ENCODE measurements around the gene SLC9A9. TPM values are rescaled to one million over a fixed set of nuclear protein-coding genes. Genes with fewer than 3 reads are reported as not detected.
"Not testable (repeated sequence)": the region's sequence is repeated elsewhere in the genome, so short reads cannot be mapped to it uniquely, and the experiment has no call there.

Gene SLC9A9
- total RNA-seq, 2 experiments from 2014 or later: 1.3 to 1.6 TPM

GRCh38 chr3:143433787-143434378 is 414.4 kb downstream of the SLC9A9 start:
- H3K4me1 Mint-ChIP-seq (ENCODE audit: low read depth): no peaks in the 10 kb centered on the region
- H3K27me3 Mint-ChIP-seq: no peaks in the 10 kb centered on the region
- no peaks in the 10 kb centered on the region for H3K36me3 Mint-ChIP-seq
- peak; percentile 53 for DNase-seq
- H3K9me3 Mint-ChIP-seq: no peaks in the 10 kb centered on the region
- POLR2A ChIA-PET: no interaction called here
- no peak overlapping the region for H3K27ac Mint-ChIP-seq
- intact Hi-C loops (cut with micrococcal nuclease): loop anchor here (1.0 to 5.0 kb wide), 3 partner anchors 208 to 312 kb away; no protein-coding TSS in a partner anchor
- H3K4me3 Mint-ChIP-seq: no peak overlapping the region
- CTCF ChIA-PET: interaction anchor here (0.7 to 2.7 kb wide), 14 partner anchors 8 to 340 kb away, joined by 3 to 21 read pairs (median 4); no protein-coding TSS in a partner anchor

DNA sequence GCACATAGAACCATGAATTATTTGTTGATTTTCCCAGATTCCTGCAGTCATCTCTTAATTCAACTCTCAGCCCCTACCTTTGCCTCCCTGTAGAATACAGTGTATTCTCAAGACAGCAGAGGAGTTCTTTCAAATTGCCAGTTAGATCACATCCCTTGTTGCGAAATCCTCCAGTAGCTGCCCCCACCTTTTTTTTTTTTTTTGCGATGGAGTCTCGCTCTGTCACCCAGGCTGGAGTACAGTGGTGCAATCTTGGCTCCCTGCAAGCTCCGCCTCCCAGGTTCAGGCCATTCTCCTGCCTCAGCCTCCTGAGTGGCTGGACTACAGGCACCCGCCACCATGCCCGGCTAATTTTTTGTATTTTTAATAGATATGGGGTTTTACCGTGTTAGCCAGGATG is 417.0 kb downstream of the SLC9A9 start:
- CTCF ChIA-PET; POLR2A ChIA-PET; H3K9me3 Mint-ChIP-seq; H3K4me3 Mint-ChIP-seq; DNase-seq; H3K27ac Mint-ChIP-seq; H3K27me3 Mint-ChIP-seq; H3K36me3 Mint-ChIP-seq; H3K4me1 Mint-ChIP-seq (ENCODE audit: low read depth): not testable (repeated sequence)
- intact Hi-C loops (cut with micrococcal nuclease): loop anchor here (5.0 kb wide), 2 partner anchors 211 to 309 kb away; no protein-coding TSS in a partner anchor

DNA sequence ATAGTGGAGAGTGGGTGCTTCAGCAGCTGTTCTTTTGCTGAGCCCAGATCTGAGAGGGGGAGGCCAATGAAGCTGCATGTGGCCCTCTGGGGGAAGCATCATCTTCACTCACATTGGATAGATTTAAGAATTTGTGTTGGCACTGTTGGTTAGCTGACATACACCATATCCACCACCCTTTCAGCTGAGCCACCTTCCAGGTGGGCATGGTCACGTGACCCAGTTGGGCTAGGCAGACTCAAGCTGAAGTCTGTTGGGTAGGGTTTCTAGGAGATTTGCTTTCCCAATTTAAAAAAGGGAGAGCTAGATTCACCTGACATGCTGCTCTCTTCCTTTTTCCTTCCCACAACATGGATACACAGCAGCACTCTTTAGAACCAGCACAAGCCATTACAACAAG is 417.7 kb downstream of the SLC9A9 start:
- Mint-ChIP-seq H3K27me3 (no peaks in the 10 kb centered on the region), H3K9me3 (no peaks in the 10 kb centered on the region), H3K4me1 (ENCODE audit: low read depth) (no peaks in the 10 kb centered on the region), H3K36me3 (no peaks in the 10 kb centered on the region), H3K27ac (no peak overlapping the region), H3K4me3 (no peak overlapping the region)
- no peak for DNase-seq
- intact Hi-C loops (cut with micrococcal nuclease): loop anchor here (5.0 kb wide), 2 partner anchors 212 to 308 kb away; no protein-coding TSS in a partner anchor
- ChIA-PET POLR2A (no interaction called here), CTCF (no interaction called here)

DNA sequence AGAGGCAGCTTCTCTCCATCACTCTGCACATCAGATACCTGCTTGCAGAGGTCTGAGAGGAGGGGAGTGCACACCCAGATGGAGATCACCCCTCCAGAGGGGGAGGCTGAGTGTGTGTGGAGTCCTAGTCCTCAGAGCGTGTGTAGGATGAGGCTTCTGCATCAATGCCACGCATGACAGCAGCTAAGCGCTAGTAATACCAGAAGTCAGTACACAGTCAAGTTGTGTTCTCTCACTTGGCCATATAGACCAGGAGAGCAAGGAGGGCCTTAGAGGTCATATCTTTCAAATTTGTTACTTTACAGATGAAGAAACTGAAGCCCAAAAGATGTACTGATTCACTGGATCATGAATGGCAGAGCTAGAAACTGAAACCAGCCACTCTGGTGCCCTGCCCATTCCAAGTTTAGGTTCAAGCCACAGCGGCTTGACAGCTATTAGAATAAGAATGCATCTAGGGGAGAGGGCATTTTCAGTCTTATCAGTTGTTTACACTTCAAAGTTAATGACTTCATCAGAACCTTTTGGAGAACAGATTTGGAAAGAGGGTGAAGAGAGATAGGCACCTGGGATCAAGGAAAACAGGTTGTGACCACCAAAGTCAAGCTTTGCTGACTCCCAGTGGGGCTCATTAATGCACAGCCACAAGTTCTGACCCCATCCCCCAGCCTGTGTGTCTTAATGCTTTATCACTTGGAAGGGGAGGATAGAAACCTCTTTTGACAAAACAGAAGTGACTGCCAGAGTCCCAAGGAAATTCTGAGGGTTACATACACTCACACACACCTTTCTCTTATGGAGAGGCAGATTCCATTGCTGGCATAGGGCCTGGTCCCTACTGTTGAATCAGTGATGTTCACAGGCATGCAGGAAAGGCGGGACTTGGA is 418.4 kb downstream of the SLC9A9 start:
- ChIA-PET CTCF (no interaction called here), POLR2A (no interaction called here)
- DNase-seq: no peak
- no peaks in the 10 kb centered on the region for H3K4me1 Mint-ChIP-seq (ENCODE audit: low read depth)
- H3K9me3 Mint-ChIP-seq: no peaks in the 10 kb centered on the region
- intact Hi-C loops (cut with micrococcal nuclease): loop anchor here (5.0 kb wide), 2 partner anchors 212 to 308 kb away; no protein-coding TSS in a partner anchor
- H3K36me3 Mint-ChIP-seq: no peaks in the 10 kb centered on the region
- no peak overlapping the region for H3K27ac Mint-ChIP-seq
- no peak overlapping the region for H3K4me3 Mint-ChIP-seq
- H3K27me3 Mint-ChIP-seq: no peaks in the 10 kb centered on the region

DNA sequence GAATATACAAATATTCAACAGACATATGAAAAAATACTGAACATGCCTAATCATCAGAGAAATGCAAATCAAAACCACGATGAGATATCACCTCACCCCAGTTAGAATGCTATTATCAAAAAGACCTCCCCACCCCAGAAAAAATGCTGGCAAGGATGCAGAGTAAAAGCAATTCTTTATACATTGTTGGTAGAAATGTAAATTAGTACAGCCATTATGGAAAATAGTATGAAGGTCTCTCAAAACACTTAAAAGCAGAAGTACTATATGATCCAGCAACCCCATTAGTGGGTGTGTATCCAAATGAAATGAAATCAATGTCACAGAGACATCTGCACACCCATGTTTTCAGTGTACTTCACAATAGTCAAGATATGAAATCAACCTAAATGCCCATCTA is 420.0 kb downstream of the SLC9A9 start:
- H3K27ac Mint-ChIP-seq: no peak overlapping the region
- H3K27me3 Mint-ChIP-seq: no peaks in the 10 kb centered on the region
- H3K4me1 Mint-ChIP-seq (ENCODE audit: low read depth): peaks cover 7% of the 10 kb centered on the region
- no peak overlapping the region for H3K4me3 Mint-ChIP-seq
- no peaks in the 10 kb centered on the region for H3K9me3 Mint-ChIP-seq
- no peaks in the 10 kb centered on the region for H3K36me3 Mint-ChIP-seq
- POLR2A ChIA-PET: no interaction called here
- intact Hi-C loops (cut with micrococcal nuclease): no loop called here
- CTCF ChIA-PET: no interaction called here
- DNase-seq: no peak

- ChIA-PET POLR2A (no interaction called here), CTCF (no interaction called here)
- no peaks in the 10 kb centered on the region for H3K27me3 Mint-ChIP-seq
- intact Hi-C loops (cut with micrococcal nuclease): no loop called here
- no peaks in the 10 kb centered on the region for H3K36me3 Mint-ChIP-seq
- no peak for DNase-seq
- H3K4me1 Mint-ChIP-seq (ENCODE audit: low read depth): peaks cover 7% of the 10 kb centered on the region
- no peak overlapping the region for H3K27ac Mint-ChIP-seq
- no peaks in the 10 kb centered on the region for H3K9me3 Mint-ChIP-seq
- no peak overlapping the region for H3K4me3 Mint-ChIP-seq
These were observed 420.6 kb downstream of the SLC9A9 start for GRCh38 chr3:143427631-143428030.

GRCh38 chr3:143424874-143425273 is 423.4 kb downstream of the SLC9A9 start:
- intact Hi-C loops (cut with micrococcal nuclease): no loop called here
- ChIA-PET CTCF (interaction anchor here (0.7 to 1.5 kb wide), 2 partner anchors 9 to 304 kb away, joined by 5 read pairs; no protein-coding TSS in a partner anchor), POLR2A (no interaction called here)
- Mint-ChIP-seq H3K4me1 (ENCODE audit: low read depth) (peaks cover 7% of the 10 kb centered on the region), H3K36me3 (peaks cover 4% of the 10 kb centered on the region), H3K27me3 (no peaks in the 10 kb centered on the region), H3K4me3 (no peak overlapping the region), H3K9me3 (no peaks in the 10 kb centered on the region), H3K27ac (no peak overlapping the region)
- no peak for DNase-seq

GRCh38 chr3:143421556-143421955 is 426.7 kb downstream of the SLC9A9 start:
- Mint-ChIP-seq H3K4me1 (ENCODE audit: low read depth) (peaks cover 7% of the 10 kb centered on the region), H3K9me3 (no peaks in the 10 kb centered on the region), H3K36me3 (peaks cover 8% of the 10 kb centered on the region), H3K4me3 (no peak overlapping the region), H3K27me3 (no peaks in the 10 kb centered on the region), H3K27ac (no peak overlapping the region)
- intact Hi-C loops (cut with micrococcal nuclease): no loop called here
- no peak for DNase-seq
- ChIA-PET CTCF (no interaction called here), POLR2A (no interaction called here)

GRCh38 chr3:143419611-143420010 is 428.7 kb downstream of the SLC9A9 start:
- peaks cover 8% of the 10 kb centered on the region for H3K36me3 Mint-ChIP-seq
- DNase-seq: no peak
- POLR2A ChIA-PET: no interaction called here
- no peaks in the 10 kb centered on the region for H3K9me3 Mint-ChIP-seq
- peaks cover 11% of the 10 kb centered on the region for H3K4me1 Mint-ChIP-seq (ENCODE audit: low read depth)
- no peaks in the 10 kb centered on the region for H3K27me3 Mint-ChIP-seq
- intact Hi-C loops (cut with micrococcal nuclease): no loop called here
- CTCF ChIA-PET: interaction anchor here (1.3 kb wide), 1 partner anchor 14 kb away, joined by 3 read pairs; no protein-coding TSS in a partner anchor
- H3K4me3 Mint-ChIP-seq: no peak overlapping the region
- no peak overlapping the region for H3K27ac Mint-ChIP-seq

- POLR2A ChIA-PET: no interaction called here
These were observed 429.9 kb downstream of the SLC9A9 start for GRCh38 chr3:143418391-143418790.

GRCh38 chr3:143416229-143416628 is 432.0 kb downstream of the SLC9A9 start:
- Mint-ChIP-seq H3K9me3 (no peaks in the 10 kb centered on the region), H3K4me1 (ENCODE audit: low read depth) (peaks cover 7% of the 10 kb centered on the region), H3K27ac (no peak overlapping the region), H3K27me3 (no peaks in the 10 kb centered on the region), H3K4me3 (no peak overlapping the region), H3K36me3 (peaks cover 3% of the 10 kb centered on the region)
- CTCF ChIA-PET: no interaction called here
- POLR2A ChIA-PET: no interaction called here
- DNase-seq: no peak
- intact Hi-C loops (cut with micrococcal nuclease): no loop called here

More at GRCh38 chr3:143418391-143418790, 429.9 kb downstream of the SLC9A9 start:
- peaks cover 8% of the 10 kb centered on the region for H3K36me3 Mint-ChIP-seq
- peaks cover 7% of the 10 kb centered on the region for H3K4me1 Mint-ChIP-seq (ENCODE audit: low read depth)
- no peaks in the 10 kb centered on the region for H3K27me3 Mint-ChIP-seq
- DNase-seq: no peak
- no peak overlapping the region for H3K27ac Mint-ChIP-seq
- no peak overlapping the region for H3K4me3 Mint-ChIP-seq
- intact Hi-C loops (cut with micrococcal nuclease): no loop called here
- CTCF ChIA-PET: no interaction called here
- H3K9me3 Mint-ChIP-seq: no peaks in the 10 kb centered on the region

DNA sequence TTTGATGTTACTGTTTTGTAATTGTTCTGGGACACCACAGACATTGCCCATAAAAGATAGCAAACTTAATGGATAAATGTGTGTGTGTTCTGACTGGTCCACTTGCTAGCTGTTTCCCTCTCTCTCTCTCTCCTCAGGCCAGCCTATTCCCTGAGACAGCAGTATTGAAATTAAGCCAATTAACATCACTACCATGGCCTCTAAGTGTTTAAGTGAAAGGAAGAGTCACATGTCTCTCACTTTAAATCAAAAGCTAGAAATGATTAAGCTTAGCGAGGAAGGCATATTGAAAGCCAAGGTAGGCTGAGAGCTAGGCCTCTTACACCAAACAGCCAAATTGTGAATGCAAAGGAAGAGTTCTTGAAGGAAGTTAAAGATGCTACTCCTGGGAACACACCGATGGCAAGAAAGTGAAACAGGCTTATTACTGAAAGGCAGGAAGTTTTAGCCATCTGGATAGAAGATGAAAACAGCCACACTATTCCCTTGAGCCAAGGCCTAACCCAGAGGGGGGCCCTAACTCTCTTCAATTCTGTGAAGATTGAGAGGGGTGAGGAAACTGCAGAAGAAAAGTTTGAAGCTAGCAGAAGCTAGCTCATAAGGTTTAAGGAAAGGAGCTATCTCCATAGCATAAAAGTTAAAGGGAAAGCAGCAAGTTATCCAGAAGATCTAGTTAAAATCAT is 433.6 kb downstream of the SLC9A9 start:
- Mint-ChIP-seq H3K9me3 (no peaks in the 10 kb centered on the region), H3K4me1 (ENCODE audit: low read depth) (peaks cover 7% of the 10 kb centered on the region), H3K27me3 (no peaks in the 10 kb centered on the region), H3K4me3 (no peak overlapping the region), H3K36me3 (peaks cover 3% of the 10 kb centered on the region), H3K27ac (no peak overlapping the region)
- intact Hi-C loops (cut with micrococcal nuclease): no loop called here
- POLR2A ChIA-PET: no interaction called here
- no peak for DNase-seq
- CTCF ChIA-PET: interaction anchor here (0.6 kb wide), 1 partner anchor 485 kb away, joined by 4 read pairs; no protein-coding TSS in a partner anchor
